Inflammatory macrophage treated with lipopolysaccharide for 4 hours (primary cell): Measurements from ENCODE around the gene ABLIM3.

Source experiments
- DNase-seq: peaks from one replicate; pipeline ENCODE4 v3.0.0-alpha.2; 2020

ABLIM3 gene

DNA sequence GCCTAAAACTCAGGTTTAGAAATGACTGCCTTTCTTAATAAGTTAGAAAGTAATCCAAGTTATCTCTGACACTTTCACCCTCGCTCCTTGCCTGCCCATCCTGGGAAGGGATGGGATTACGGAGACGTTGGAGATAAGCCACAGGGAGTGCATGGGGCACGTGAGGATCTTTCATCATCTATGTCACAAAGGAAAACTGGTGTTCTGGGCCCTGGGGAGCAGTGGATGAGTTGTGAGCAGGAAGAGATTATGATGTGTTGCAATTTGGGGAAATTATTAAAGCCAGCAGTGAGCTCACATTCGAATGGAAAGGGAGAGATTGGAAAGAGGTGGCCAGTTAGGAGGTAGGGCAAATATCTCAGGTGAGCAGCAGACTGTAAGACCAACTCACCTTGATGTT, 143.2 kb downstream of the ABLIM3 start:
- DNase-seq: peak; percentile 49

DNA sequence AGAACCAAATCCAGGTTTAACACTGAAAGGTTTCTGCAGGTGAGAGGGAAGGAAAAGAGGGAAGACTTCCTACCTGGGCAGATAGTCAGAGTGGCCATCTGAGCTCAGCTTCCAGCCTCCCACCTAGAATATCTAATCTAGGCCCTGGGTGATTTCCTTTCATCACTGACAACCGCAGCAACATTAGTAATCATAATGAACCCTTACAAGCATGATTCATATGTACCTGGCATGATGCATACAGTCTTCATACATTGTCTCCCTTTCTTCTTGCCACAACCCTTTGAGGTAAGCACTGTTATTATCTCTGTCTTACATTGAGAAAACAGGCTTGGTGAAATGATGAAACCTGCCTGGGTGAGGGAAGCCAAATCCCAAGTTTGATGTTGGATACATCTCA, 143.9 kb downstream of the ABLIM3 start:
- DNase-seq: no peak

DNA sequence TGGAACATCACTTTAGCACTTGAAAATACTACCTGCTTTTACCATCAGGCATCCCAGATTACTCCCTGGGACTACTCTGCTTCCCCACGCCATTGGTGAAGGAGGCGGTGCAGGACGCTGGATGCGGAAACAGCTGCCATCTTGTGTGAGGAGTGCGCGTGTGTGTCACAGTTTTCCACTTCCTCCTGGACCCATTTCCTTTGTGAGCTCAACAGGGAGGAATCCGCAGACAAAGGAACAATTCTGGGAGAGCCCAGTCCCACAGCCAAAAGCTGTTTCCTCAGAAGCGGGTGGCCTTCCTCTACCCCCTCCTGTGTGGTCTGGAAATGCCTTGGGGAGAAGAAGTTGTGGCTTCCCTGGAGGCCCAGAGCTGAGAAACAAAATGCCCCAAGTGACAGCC, 147.1 kb downstream of the ABLIM3 start:
- DNase-seq: peak; percentile 33

DNA sequence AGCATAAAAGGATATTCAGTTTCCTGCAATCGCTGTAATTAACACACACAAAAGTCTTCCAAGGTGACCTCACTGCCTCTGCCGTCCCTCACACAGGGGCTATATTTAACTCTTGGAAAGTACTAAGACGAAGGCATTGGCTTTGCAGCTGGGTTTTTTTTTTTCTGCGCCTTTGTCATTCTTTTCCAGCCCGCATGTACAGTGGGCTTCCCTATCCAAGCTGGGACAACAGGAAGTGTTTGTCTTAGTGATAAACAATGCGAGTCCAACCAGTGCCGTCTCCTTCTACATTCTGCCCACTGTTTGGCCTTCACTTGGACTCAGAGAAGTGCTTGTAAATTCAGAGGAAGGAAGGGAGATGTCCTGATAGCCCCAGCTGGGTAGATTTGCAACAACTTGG, 148.0 kb downstream of the ABLIM3 start:
- DNase-seq: peak; percentile 7

DNA sequence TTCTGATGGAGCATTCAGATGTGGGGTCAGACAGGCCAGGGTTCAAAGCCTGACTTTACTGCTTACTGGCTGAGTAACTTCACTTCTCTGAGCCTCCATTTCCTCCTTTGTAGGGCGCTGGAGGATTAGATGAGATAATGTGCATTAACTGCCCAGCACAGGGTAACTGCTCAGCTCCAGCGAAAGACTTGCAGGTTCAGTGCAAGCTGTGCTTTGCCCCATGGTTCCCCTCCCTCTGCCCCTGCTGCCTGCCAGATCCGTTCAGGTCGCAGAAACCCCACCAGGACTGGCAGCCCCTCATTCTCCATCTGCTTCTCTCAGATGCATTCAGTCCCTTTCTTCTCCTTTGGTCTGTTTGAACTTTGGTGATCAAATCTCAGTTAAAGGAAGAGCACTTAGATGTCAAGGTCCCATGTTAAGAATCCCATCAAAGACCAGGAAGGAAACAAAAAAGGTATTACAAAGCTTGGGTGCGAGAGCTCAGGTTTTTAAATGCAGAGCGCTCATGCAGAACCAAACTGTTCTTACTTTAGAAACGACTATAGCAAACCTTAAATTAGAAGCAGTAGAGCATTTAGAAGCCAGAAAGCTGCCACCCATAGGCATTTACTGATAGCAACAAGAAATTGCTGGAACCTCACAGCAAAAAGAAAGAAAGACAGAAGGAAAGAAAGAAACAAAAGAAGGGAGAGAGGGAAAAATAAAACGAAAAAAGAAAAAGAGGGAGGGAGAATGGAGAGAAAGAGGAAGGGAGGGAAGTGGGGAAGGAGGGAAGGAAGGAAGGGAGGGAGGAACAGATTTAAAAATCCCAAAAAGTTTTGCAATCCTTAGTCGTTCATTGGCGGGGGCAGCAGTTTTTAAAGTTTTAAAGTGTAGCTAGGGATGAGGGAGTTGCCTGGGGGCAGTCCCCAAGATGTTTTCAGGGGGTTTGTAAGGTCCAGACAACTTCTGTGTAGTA, 153.9 kb downstream of the ABLIM3 start:
- DNase-seq: no peak

DNA sequence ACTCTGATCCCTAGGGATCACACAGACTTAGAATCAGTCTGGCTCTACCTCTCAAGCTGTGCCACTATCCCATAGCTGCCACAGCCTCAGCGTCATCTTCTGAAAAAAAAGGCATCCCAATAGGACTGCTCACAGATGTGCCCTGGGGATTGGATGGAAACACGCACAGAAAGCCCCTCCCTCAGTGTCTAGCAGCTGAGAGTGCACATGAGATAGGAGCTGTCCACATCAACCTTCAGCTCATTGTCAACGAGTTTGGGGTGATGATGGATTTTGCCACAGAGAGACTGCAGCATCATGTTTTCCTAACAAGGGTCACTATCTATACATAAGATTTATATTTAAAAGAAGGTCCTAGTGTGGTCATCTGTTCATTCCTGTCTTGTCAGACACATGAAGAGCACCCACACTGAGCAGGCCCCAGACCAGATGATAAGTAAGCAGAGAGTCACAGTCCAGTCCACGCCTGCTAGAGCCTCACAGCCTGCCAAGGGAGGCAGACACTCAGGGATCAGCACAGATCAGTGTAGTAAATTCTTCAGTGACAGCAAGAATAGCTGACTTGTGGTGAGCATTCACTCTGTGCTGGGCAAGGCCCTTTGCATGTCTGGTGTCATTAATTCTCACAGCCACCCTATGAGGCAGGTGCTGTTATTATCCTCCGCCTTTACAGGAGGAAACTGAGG, 156.2 kb downstream of the ABLIM3 start:
- no peak for DNase-seq

DNA sequence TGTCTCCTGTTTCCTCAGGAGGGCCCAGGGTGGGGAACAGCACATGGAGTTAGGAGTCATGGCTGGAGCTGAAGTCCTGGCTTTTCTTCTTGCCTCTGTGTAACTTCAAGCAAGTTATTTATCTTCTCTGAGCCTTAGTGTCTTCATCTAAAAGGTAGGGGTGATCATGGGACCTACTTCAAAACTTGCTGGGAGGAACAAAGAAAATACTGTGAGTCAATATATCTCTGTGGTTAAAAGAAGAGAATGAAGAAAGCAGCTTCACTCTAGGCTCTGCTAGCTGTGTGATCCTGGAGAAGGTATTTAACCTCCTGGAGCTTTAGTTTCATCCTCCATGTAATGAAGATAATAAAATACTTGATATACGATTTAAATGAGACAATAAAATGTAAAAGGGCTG, 156.9 kb downstream of the ABLIM3 start:
- DNase-seq: no peak

DNA sequence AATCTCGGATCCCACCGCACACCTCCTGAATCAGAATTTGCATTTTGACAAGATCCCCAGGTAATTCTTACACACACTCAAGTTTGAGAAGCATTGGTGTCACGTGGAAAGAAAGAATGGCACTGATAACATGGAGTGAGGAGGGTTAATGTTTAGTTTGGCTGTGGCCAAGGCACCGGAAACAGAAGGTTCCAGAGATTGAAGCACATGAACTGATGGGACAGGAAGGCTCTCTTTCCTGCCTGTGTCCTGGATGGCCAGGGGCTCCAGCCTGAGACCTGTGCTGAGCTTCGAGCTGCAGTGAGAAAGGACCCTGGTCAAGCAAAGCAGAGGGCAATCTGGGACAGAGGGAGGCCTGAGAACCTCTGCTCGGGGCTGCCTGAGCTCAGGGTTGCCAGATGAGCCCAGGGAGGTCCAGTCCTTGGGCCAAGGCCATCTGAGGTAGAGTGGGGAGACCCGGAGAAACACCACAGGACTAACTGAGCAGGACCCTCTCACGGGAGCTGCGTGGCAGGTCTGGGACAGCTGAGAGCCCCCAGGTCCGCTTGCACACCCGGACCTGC, 157.6 kb downstream of the ABLIM3 start:
- DNase-seq: no peak

DNA sequence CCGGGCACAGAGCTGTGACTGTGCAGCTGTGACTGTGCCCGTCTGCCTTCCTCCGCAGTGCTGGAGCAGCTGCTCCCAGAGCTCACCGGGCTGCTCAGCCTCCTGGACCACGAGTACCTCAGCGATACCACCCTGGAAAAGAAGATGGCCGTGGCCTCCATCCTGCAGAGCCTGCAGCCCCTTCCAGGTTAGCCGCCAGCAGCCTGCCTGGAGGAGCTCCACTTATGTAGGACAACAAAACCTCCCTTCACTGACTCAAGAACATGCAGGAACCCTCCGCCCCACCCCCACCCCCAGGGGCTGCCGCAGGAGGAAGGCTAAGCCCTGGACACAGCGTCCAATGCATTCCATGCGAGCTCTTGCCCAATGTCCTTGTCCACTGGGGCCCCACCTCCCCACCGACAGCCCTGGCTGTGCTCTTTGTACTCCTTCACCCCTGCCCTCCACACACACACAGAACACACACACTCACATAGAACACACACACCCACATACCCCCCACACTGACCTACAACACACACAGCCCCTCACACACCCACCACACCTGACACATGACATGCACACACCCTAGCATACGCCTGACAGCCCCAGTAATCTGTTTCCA, 158.3 kb downstream of the ABLIM3 start:
- DNase-seq: no peak

DNA sequence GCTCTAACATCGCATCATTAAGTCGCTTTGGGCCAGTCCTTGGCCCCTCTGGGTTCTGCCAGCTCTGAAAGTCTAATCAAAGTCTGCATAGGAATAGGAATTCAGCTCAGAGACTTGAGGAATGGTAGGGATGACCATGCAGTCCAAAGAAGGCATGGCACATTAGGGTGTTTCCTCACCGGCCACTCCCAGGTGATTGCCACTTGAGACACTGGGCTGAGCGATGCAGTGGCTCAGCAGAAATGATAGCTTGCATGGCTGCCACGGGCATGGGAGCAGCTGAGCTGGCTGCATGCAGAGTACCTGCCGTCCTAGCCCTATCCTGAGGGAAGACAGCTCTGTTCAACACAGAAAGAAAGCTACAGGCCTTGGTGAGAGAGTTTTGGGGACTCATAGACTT, 159.1 kb downstream of the ABLIM3 start:
- DNase-seq: no peak

DNA sequence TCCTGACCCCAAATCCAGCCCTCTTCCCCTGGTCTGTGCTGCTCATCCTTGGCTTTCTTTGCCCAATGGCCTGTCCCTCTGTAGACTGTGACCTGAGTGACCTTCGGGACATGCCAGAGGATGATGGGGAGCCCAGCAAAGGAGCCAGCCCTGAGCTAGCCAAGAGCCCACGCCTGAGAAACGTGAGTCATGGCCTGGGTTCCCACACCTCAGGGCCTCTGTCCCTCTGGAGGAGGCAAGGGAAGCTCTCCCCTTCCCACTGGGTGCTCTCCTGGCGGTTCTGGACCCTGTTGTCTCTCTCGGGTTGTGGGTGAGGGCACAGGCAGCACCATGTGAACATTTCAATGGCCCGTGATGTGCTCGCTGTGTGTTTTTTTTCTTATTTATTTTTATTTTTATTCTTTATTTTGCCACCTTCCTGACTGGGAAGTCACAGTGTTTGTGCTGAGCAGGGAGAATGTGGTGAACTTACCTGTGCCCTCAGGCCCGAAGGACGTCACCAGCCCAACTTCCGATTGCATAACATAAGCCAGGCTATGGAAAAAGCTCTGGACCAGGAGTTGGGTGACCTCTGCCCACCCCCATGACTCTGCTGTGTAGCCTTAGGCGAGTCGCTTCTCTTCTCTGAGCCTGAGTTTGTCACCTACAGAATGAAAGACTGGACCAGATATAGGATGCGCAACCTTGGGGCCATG, 159.9 kb downstream of the ABLIM3 start:
- DNase-seq: no peak

DNA sequence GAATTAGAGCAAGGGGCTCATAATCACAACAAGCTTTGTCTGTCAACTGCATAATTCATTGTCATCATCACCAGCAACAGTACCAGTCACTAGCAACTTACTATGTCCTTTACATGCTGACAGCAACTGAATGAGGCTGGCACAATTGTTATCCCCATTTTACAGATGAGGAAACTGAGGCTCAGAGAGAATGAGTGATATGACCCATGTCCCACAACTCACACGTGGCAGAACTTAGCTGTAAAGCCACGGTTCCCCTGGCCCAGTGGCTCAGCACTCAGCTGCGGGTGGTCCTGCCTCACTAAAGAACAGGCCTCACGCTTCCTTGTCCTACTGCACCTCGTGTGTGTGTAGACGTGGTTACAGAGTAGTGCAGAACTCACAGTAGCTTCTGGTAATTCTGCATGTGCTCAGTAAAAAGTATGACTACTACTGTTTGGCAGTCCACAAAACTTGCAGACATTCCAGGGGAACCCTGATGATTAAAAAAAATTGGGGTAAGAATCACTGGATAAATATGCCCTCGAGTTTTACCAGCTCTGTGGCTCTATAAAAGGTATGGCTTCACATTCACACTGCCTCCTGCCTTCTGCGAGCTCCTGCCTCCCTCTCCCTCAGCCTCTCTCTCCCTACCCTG, 160.6 kb downstream of the ABLIM3 start:
- no peak for DNase-seq

DNA sequence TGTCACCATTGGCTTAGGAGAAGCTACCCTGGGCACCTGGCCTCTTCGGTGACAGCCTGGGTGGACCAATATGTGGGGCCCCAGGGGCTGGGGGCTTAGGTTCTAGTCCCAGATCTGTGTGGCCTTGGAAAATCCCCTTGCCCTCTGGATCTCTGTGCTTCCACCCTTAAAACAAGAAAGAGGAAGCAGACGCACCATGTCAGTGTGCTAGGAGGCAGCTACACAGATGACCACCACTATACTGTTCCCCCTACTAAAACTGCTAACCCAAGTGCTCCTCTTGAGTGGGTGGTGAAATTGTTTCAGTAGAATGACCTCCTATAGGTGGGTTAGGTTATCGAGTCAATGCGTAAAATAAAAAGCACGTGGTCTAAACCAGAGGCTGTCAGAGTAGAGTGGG, 161.3 kb downstream of the ABLIM3 start:
- DNase-seq: peak; percentile 15

DNA sequence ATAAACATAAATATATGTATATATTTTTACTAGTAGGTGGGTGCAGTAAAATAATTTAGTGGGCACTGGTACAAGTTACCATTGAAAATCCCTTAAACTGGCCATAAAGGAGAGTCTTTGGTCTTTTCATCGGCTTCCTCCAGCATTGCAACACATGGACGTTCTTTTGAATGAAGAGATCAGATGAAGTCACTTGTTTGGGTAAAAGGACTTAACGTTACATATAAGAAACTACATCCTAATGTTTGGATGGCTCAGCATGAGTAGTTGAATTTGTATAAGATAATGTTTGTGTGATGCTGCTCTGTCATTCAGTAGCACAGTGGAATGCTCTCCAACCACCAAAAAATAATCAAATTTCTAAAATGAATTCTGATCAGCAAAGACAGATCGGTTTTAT, 161.9 kb downstream of the ABLIM3 start:
- DNase-seq: no peak

DNA sequence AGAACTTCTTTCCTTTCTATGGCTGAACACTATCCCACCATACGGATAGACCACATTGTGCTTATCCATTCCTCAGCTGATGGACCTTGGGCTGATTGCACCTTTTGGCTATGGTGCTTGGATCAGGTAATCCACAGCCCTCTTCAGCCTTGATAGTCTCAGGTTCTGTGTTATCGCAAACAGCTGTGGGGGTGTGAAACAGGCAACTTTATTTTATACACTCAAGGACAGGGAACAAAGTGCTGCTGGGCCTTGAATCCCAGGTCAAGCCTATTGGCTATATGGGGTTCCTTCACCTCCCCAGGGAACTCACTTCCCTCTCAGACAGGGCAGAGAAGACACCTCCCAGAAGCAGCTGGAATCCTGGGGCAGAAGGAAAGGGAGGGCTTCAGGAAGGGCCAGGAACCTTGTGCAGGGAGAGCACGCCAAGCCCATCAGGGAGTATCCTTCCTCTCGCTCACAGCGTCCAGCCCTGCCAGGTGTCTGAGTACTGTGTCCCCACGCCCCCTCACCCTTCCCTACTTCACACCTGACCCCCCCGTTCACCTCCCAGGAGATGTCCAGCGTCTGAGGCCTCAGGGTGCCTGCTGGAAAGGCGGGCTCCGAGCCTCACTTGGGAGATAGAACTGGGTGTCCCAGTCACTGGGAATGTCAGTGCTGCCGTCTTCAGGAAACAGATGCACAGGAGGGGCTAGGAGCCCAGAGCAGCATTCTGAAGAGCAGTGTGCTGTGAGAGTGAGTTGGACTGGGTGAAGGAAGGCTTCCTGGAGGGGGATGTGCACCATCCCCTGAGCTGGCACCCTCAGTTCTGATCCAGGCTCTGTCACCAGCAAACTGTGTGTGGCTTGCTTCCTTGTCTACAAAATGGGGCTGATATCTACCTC, 163.1 kb downstream of the ABLIM3 start:
- no peak for DNase-seq

DNA sequence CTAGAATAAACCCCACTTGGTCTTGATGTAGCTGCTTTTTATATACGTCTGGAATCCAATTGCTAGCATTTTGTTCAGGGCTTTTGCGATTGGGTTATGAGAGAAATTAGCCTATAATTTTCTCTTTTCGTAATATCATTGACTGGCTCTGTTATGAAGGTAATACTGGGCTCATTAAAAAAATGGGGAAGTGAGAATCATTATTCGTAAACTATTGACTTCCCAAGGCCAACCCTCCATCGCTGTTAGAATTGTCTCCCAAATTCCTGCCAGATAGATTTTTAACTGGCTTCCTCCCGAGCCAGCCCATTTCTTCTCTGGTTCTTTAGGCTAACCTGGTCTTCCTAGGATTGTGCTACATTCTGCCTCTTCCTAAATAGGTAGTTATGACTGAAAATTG, 168.1 kb downstream of the ABLIM3 start:
- no peak for DNase-seq
